Panc1 (cell line): ENCODE data around the gene SSR1. TPM values are rescaled to one million over a fixed set of nuclear protein-coding genes. Genes with fewer than 3 reads are reported as not detected.

Experiments used
- ATAC-seq: fragments of 200-7000 bp; cut with Tn5 transposase; 2 replicates; pipeline ENCODE4 v1.9.1; 2020; ENCODE audit warnings: mild to moderate bottlenecking, moderate library complexity
- BruUV-seq: library from RNA; stranded (reverse); fragments of 400-500 nt; replicated peaks from 2 replicates; lab custom pipeline; 2021; lab: Mats Ljungman, UMichigan
- CTCF ChIA-PET: fragments of 300-600 bp; sonication (Branson Sonifier 250); formaldehyde crosslinking; loops from one replicate; lab custom pipeline; 2022; ENCODE audit warnings: antibody characterized with exemption; lab: Charles Lee
- POLR2A ChIA-PET: fragments of 300-600 bp; sonication (Branson Sonifier 250); formaldehyde crosslinking; loops from one replicate; lab custom pipeline; 2022; ENCODE audit warnings: antibody characterized with exemption; lab: Charles Lee
- DNase-seq: peaks from one replicate; pipeline ENCODE4 v3.0.0-alpha.2; 2010; ENCODE audit warnings: low read depth, low spot score
- H3K27ac ChIP-seq: 2 replicates; pipeline ENCODE4 v1.5.1; 2011; ENCODE audit warnings: mild to moderate bottlenecking, low read length, inconsistent platforms
- H3K27me3 ChIP-seq: fragments of 200-500 bp; sonication (Bioruptor generic); 2 replicates; pipeline ENCODE4 v1.6.0; 2014; ENCODE audit warnings: low read length, inconsistent platforms; ENCODE audit not compliant: control insufficient read depth, insufficient read depth
- H3K36me3 ChIP-seq: fragments of 200-500 bp; sonication (Bioruptor generic); 2 replicates; pipeline ENCODE4 v1.5.1; 2014; ENCODE audit warnings: inconsistent platforms, mild to moderate bottlenecking, low read length, moderate library complexity; ENCODE audit not compliant: control insufficient read depth, insufficient read depth
- H3K4me1 ChIP-seq: 2 replicates; pipeline ENCODE4 v1.5.1; 2011; ENCODE audit warnings: inconsistent platforms, mild to moderate bottlenecking, low read length, moderate library complexity; ENCODE audit not compliant: control insufficient read depth, insufficient read depth
- H3K4me3 ChIP-seq, 2 experiments: 2 replicates each; pipeline ENCODE4 v1.5.1; 2011 to 2012; ENCODE audit warnings: low read depth in 2 of 2, low read length in 2 of 2, mild to moderate bottlenecking in 2 of 2, inconsistent platforms in 1 of 2, moderate library complexity in 1 of 2
- H3K9me3 ChIP-seq: fragments of 200-500 bp; sonication (Bioruptor generic); 2 replicates; pipeline ENCODE4 v1.5.1; 2014; ENCODE audit warnings: low read depth, mild to moderate bottlenecking, inconsistent platforms, low read length, moderate library complexity; ENCODE audit not compliant: control insufficient read depth, insufficient read depth
- POLR2AphosphoS5 ChIP-seq: IDR thresholded peaks from 2 replicates; pipeline ENCODE4 v1.6.1; 2012; ENCODE audit warnings: mild to moderate bottlenecking, low read depth, low read length, moderate library complexity
- SIN3A ChIP-seq: IDR thresholded peaks from 2 replicates; pipeline ENCODE4 v1.6.1; 2012; ENCODE audit warnings: low read depth, mild to moderate bottlenecking, low read length, moderate library complexity, borderline replicate concordance; ENCODE audit not compliant: insufficient read depth
- TCF7L2 ChIP-seq: IDR thresholded peaks from 2 replicates; pipeline ENCODE4 v1.6.1; 2011; ENCODE audit warnings: mild to moderate bottlenecking, low read depth, low read length, inconsistent platforms
- in situ Hi-C: cut with HindIII; loops from 2 replicates; pipeline ENCODE4 v1.10.0; 2016; ENCODE audit warnings: low sequenced_read_pairs, low pct_unique_long_range_greater_than_20kb
- intact Hi-C: fragments of 100-400 bp; cut with micrococcal nuclease; formaldehyde crosslinking; loops from one replicate; pipeline ENCODE4 v1.10.0; 2022; ENCODE audit not compliant: unreplicated experiment
- total RNA-seq: library from RNA; stranded (reverse); gene quantifications from one replicate; pipeline ENCODE4 v1.2.1, GENCODE V29; 2021; ENCODE audit not compliant: unreplicated experiment
- TF ChIP-seq, protein P1 (sequence below): fragments of 450-650 bp; IDR thresholded peaks from 2 replicates; pipeline ENCODE4 v1.5.1; 2017; ENCODE audit warnings: mild to moderate bottlenecking
- TF ChIP-seq, protein P2 (sequence below), 2 experiments: IDR thresholded peaks; 2 replicates each; pipeline ENCODE4 v1.6.1; 2011 to 2012; ENCODE audit warnings: low read depth in 2 of 2, control low read depth in 1 of 2, low read length in 1 of 2, mild to moderate bottlenecking in 1 of 2, moderate library complexity in 1 of 2; ENCODE audit not compliant: insufficient read depth in 1 of 2

SSR1 gene
- total RNA-seq, 1 experiment from 2014 or later, result 119 TPM

DNA sequence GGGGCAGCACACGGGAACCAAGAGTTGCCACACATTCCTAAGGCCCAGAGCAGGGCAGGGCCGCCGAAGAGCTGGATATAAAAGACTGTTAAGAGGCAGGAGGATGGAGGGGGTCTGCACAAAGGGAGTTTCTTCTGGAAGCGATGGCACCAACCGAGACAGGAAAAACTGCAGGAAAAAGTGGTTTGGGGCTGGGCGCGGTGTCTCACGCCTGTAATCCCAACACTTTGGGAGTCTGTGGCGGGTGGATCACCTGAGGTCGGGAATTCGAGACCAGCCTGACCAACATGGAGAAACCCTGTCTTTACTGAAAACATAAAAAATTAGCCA is 41.8 kb downstream of the SSR1 start:
- no peak overlapping the region for H3K27ac ChIP-seq
- intact Hi-C loops (no loop called here), in situ Hi-C loops (no loop called here)
- DNase-seq (no peak), ATAC-seq (no peak)
- BruUV-seq, result no TSS peak
- H3K27me3 ChIP-seq, result no peaks in the 10 kb centered on the region
- H3K36me3 ChIP-seq, result no peaks in the 10 kb centered on the region
- no peaks in the 10 kb centered on the region for H3K9me3 ChIP-seq
- ChIA-PET CTCF (no interaction called here), POLR2A (no interaction called here)
- TF ChIP-seq, protein P1, sequence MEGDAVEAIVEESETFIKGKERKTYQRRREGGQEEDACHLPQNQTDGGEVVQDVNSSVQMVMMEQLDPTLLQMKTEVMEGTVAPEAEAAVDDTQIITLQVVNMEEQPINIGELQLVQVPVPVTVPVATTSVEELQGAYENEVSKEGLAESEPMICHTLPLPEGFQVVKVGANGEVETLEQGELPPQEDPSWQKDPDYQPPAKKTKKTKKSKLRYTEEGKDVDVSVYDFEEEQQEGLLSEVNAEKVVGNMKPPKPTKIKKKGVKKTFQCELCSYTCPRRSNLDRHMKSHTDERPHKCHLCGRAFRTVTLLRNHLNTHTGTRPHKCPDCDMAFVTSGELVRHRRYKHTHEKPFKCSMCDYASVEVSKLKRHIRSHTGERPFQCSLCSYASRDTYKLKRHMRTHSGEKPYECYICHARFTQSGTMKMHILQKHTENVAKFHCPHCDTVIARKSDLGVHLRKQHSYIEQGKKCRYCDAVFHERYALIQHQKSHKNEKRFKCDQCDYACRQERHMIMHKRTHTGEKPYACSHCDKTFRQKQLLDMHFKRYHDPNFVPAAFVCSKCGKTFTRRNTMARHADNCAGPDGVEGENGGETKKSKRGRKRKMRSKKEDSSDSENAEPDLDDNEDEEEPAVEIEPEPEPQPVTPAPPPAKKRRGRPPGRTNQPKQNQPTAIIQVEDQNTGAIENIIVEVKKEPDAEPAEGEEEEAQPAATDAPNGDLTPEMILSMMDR, result no peak
- TF ChIP-seq TCF7L2 (no peak), SIN3A (no peak), POLR2AphosphoS5 (no peak)
- TF ChIP-seq, protein P2, sequence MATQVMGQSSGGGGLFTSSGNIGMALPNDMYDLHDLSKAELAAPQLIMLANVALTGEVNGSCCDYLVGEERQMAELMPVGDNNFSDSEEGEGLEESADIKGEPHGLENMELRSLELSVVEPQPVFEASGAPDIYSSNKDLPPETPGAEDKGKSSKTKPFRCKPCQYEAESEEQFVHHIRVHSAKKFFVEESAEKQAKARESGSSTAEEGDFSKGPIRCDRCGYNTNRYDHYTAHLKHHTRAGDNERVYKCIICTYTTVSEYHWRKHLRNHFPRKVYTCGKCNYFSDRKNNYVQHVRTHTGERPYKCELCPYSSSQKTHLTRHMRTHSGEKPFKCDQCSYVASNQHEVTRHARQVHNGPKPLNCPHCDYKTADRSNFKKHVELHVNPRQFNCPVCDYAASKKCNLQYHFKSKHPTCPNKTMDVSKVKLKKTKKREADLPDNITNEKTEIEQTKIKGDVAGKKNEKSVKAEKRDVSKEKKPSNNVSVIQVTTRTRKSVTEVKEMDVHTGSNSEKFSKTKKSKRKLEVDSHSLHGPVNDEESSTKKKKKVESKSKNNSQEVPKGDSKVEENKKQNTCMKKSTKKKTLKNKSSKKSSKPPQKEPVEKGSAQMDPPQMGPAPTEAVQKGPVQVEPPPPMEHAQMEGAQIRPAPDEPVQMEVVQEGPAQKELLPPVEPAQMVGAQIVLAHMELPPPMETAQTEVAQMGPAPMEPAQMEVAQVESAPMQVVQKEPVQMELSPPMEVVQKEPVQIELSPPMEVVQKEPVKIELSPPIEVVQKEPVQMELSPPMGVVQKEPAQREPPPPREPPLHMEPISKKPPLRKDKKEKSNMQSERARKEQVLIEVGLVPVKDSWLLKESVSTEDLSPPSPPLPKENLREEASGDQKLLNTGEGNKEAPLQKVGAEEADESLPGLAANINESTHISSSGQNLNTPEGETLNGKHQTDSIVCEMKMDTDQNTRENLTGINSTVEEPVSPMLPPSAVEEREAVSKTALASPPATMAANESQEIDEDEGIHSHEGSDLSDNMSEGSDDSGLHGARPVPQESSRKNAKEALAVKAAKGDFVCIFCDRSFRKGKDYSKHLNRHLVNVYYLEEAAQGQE (IDR thresholded peaks at IDR 0.05; ENCODE audit: insufficient read depth in 1 of 2, low read depth in 2 of 2, low read length in 1 of 2), result no peak
- no peak overlapping the region for H3K4me3 ChIP-seq
- H3K4me1 ChIP-seq, result no peaks in the 10 kb centered on the region

DNA sequence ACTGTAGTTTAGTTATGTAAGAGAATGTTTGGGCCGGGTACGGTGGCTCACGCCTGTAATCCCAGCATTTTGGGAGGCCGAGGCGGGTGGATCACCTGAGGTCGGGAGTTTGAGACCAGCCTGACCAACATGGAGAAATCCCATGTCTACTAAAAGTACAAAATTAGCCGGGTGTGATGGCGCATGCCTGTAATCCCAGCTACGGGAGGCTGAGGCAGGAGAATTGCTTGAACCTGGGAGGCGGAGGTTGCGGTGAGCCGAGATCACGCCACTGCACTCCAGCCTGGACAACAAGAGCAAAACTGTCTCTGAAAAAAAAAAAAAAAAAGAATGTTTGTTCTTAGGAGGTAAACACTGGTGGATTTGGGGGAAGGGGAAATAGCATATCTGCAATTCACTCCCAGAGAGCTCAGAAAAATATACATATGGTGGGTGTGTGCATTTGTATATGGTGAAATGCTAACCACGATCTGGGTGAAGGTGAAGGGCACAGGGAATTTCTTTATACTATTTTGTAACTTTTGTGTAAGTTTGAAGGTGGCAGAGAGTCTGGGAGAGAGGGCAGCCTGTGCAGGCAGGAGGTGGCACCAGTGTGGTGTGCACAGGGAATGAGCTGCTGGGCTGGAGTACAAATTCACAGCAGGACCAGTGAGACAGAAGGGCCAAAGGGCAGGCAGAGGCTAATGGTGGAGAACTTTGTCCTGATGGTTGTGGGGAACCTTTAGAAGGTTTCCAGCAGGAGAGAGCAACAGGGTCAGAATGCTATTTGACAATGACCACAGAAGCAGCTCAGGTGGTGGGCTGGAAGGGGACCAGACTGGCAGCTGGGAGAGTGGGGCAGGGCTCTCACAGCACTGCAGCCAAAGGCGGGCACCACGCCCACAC is 42.4 kb downstream of the SSR1 start:
- BruUV-seq, result no TSS peak
- TF ChIP-seq POLR2AphosphoS5, result no peak
- TF ChIP-seq SIN3A, result no peak
- no peak for TF ChIP-seq TCF7L2
- TF ChIP-seq, protein P1, result no peak
- TF ChIP-seq, protein P2 (IDR thresholded peaks at IDR 0.05; ENCODE audit: insufficient read depth in 1 of 2, low read depth in 2 of 2, low read length in 1 of 2), result no peak
- no peaks in the 10 kb centered on the region for H3K27me3 ChIP-seq
- intact Hi-C loops, result no loop called here
- in situ Hi-C loops, result no loop called here
- H3K36me3 ChIP-seq, result no peaks in the 10 kb centered on the region
- ChIA-PET CTCF (no interaction called here), POLR2A (no interaction called here)
- H3K27ac ChIP-seq, result no peak overlapping the region
- no peaks in the 10 kb centered on the region for H3K4me1 ChIP-seq
- DNase-seq, result no peak
- H3K9me3 ChIP-seq, result no peaks in the 10 kb centered on the region
- no peak overlapping the region for H3K4me3 ChIP-seq
- ATAC-seq, result no peak
